ENCODE results near the gene TANC1.

TANC1 gene

GRCh38 chr2:158968396-158969161 is at the start of gene TANC1:
Gene TANC1, plus strand, starts transcription at chr2:158968640. Its CDS starts 97,271 bp downstream, at chr2:159065911.
- DNase-seq: peak; percentile 88

- no peak for DNase-seq
Observed at GRCh38 chr2:158921599-158922408, 46.6 kb upstream of the TANC1 start.

- DNase-seq: no peak
Observed at GRCh38 chr2:158922601-158923000, 45.8 kb upstream of the TANC1 start.

- no peak for DNase-seq
Observed at GRCh38 chr2:158923180-158923594, 45.3 kb upstream of the TANC1 start.

- no peak for DNase-seq
Observed at GRCh38 chr2:158923641-158924040, 44.8 kb upstream of the TANC1 start.

- no peak for DNase-seq
Observed at GRCh38 chr2:158926478-158926948, 41.9 kb upstream of the TANC1 start.

- no peak for DNase-seq
Observed at GRCh38 chr2:158928515-158928914, 39.9 kb upstream of the TANC1 start.

GRCh38 chr2:158928965-158929364 is 39.5 kb upstream of the TANC1 start:
- no peak for DNase-seq

GRCh38 chr2:158931572-158931971 is 36.9 kb upstream of the TANC1 start:
- no peak for DNase-seq

- no peak for DNase-seq
Observed at GRCh38 chr2:158932131-158932645, 36.3 kb upstream of the TANC1 start.

GRCh38 chr2:158934170-158934569 is 34.3 kb upstream of the TANC1 start:
- DNase-seq: no peak

- DNase-seq: no peak
Observed at GRCh38 chr2:158935617-158936016, 32.8 kb upstream of the TANC1 start.

GRCh38 chr2:158936978-158937377 is 31.5 kb upstream of the TANC1 start:
- DNase-seq: no peak

- DNase-seq: no peak
Observed at GRCh38 chr2:158940356-158940755, 28.1 kb upstream of the TANC1 start.

GRCh38 chr2:158943973-158944372 is 24.5 kb upstream of the TANC1 start:
- no peak for DNase-seq

GRCh38 chr2:158948964-158949699 is 19.3 kb upstream of the TANC1 start:
- peak; percentile 7 for DNase-seq

- DNase-seq: no peak
Observed at GRCh38 chr2:158953454-158953853, 15.0 kb upstream of the TANC1 start.

- DNase-seq: peak; percentile 91
Observed at GRCh38 chr2:158953926-158954763, 14.3 kb upstream of the TANC1 start.

GRCh38 chr2:158955842-158956365 is 12.5 kb upstream of the TANC1 start:
- no peak for DNase-seq

GRCh38 chr2:158958365-158958764 is 10.1 kb upstream of the TANC1 start:
- no peak for DNase-seq

- no peak for DNase-seq
Observed at GRCh38 chr2:158960193-158960592, 8.2 kb upstream of the TANC1 start.

GRCh38 chr2:158962074-158962473 is 6.4 kb upstream of the TANC1 start:
- DNase-seq: no peak

Measured in NCI-H2171 treated with DMSO at 0.1 percent for 48 hours (cell line).